GM19099 (cell line): ENCODE results near the gene PTPRR.

ENCODE experiments used
- POLR2A ChIP-seq: IDR thresholded peaks from 3 replicates; pipeline ENCODE4 v1.6.1; 2011; ENCODE audit warnings: low read depth; ENCODE audit not compliant: insufficient read length; ENCODE audit errors: extremely low read depth

PTPRR gene

GRCh38 chr12:70626180-70626579 is 294.4 kb downstream of the PTPRR start:
- no peak for TF ChIP-seq POLR2A

- no peak for TF ChIP-seq POLR2A
Measured at GRCh38 chr12:70619471-70620152, 300.9 kb downstream of the PTPRR start.

GRCh38 chr12:70618371-70618770 is 302.2 kb downstream of the PTPRR start:
- no peak for TF ChIP-seq POLR2A

GRCh38 chr12:70617450-70617849 is 303.1 kb downstream of the PTPRR start:
- TF ChIP-seq POLR2A = no peak

GRCh38 chr12:70615174-70615866 is 305.2 kb downstream of the PTPRR start:
- TF ChIP-seq POLR2A = no peak

- TF ChIP-seq POLR2A = no peak
Measured at GRCh38 chr12:70609739-70610491, 310.6 kb downstream of the PTPRR start.

GRCh38 chr12:70609203-70609602 is 311.3 kb downstream of the PTPRR start:
- TF ChIP-seq POLR2A = no peak

GRCh38 chr12:70608184-70608583 is 312.4 kb downstream of the PTPRR start:
- no peak for TF ChIP-seq POLR2A

- TF ChIP-seq POLR2A = no peak
Measured at GRCh38 chr12:70607107-70607506, 313.4 kb downstream of the PTPRR start.

- TF ChIP-seq POLR2A = no peak
Measured at GRCh38 chr12:70605976-70606375, 314.6 kb downstream of the PTPRR start.

GRCh38 chr12:70604662-70605061 is 315.9 kb downstream of the PTPRR start:
- no peak for TF ChIP-seq POLR2A

- no peak for TF ChIP-seq POLR2A
Measured at GRCh38 chr12:70603044-70603443, 317.5 kb downstream of the PTPRR start.

- no peak for TF ChIP-seq POLR2A
Measured at GRCh38 chr12:70598467-70599193, 321.9 kb downstream of the PTPRR start.

GRCh38 chr12:70592664-70593063 is 327.9 kb downstream of the PTPRR start:
- TF ChIP-seq POLR2A = no peak

GRCh38 chr12:70590549-70591226 is 329.9 kb downstream of the PTPRR start:
- TF ChIP-seq POLR2A = no peak

GRCh38 chr12:70590051-70590450 is 330.5 kb downstream of the PTPRR start:
- no peak for TF ChIP-seq POLR2A
